Heart right ventricle (tissue), 16 donors: ENCODE data around the gene PRPSAP2. TPM values are rescaled to one million over a fixed set of nuclear protein-coding genes. Genes with fewer than 3 reads are reported as not detected.

Experiments
- ATAC-seq, 8 donors: fragments of 200-7000 bp; cut with Tn5 transposase; one replicate each; pipeline ENCODE4 v1.9.1; 2020; ENCODE audit warnings: mild to moderate bottlenecking in 8 of 8, moderate library complexity in 8 of 8, moderate number of reproducible peaks in 1 of 8
- DNase-seq, 2 donors: peaks; one replicate each; pipeline ENCODE4 v3.0.0-alpha.2; 2020
- H3K27ac ChIP-seq, 10 donors: fragments of 200-600 bp; sonication (generic) in 2 of 10; one replicate each; pipeline versions ENCODE4 v1.5.0 to v1.8.0; 2020 to 2022; ENCODE audit warnings: mild to moderate bottlenecking in 3 of 10
- H3K27me3 ChIP-seq, 7 donors: fragments of 200-600 bp; one replicate each; pipeline ENCODE4 v1.8.0; 2021 to 2022; ENCODE audit warnings: mild to moderate bottlenecking in 2 of 7
- H3K36me3 ChIP-seq, 9 donors: fragments of 200-600 bp; sonication (generic) in 1 of 9; one replicate each; pipeline versions ENCODE4 v1.5.0 to v1.8.0; 2020 to 2022; ENCODE audit warnings: mild to moderate bottlenecking in 2 of 9
- H3K4me1 ChIP-seq, 9 donors: fragments of 200-600 bp; sonication (generic) in 1 of 9; one replicate each; pipeline versions ENCODE4 v1.5.0 to v1.8.0; 2020 to 2022; ENCODE audit warnings: mild to moderate bottlenecking in 4 of 9
- H3K4me3 ChIP-seq, 10 donors: fragments of 200-600 bp; sonication (generic) in 2 of 10; one replicate each; pipeline versions ENCODE4 v1.5.0 to v1.8.0; 2020 to 2022; ENCODE audit warnings: mild to moderate bottlenecking in 7 of 10, moderate library complexity in 2 of 10
- H3K9me3 ChIP-seq, 11 donors: fragments of 200-600 bp in 10 of 11; sonication (generic) in 2 of 11; one replicate each; pipeline versions ENCODE4 v1.5.0 to v1.8.0; 2013 to 2022; ENCODE audit warnings: mild to moderate bottlenecking in 2 of 11, control low read depth in 1 of 11, moderate library complexity in 1 of 11
- CTCF ChIP-seq, 9 donors: fragments of 200-600 bp; sonication (generic) in 2 of 9; IDR thresholded peaks; one replicate each; pipeline versions ENCODE4 v1.5.0 to v1.8.0; 2021 to 2022; ENCODE audit warnings: antibody characterized with exemption in 9 of 9, mild to moderate bottlenecking in 5 of 9, moderate library complexity in 1 of 9
- WGBS, 2 donors: extraction: QIAGEN DNeasy Blood & Tissue Kit; methylation state at CpG; one replicate each; pipeline ENCODE4 v1.1.7; 2013; ENCODE audit warnings: inconsistent platforms in 1 of 2; 5-methylcytosine and 5-hydroxymethylcytosine counted together
- intact Hi-C, 10 donors: fragments of 100-400 bp; cut with DNase I; formaldehyde crosslinking; loops; one replicate each; pipeline versions ENCODE4 v1.11.1 to v1.14.2; 2022
- polyA plus RNA-seq, 2 donors: library from polyadenylated mRNA; stranded (reverse); fragments of 200-250 nt; gene quantifications; one replicate each; pipeline ENCODE4 v1.2.3, GENCODE V29; 2013
- total RNA-seq, 10 donors: library from RNA; stranded (reverse); fragmentation: NEBNext Ultra II Directional in 3 of 10; extraction: Animal tissue kit (Norgen Biotek cat#: 25700) in 3 of 10; gene quantifications; one replicate each; pipeline versions ENCODE4 v1.2.1 to v1.2.4, GENCODE V29; 2021 to 2023
- donor health status: Arrhythmogenic right ventricular cardiomyopathy.
- donor health status: ischemic (EF 13 %, LVEDD 7.1; RV severe dilation, severe dysfunction).
- donor health status: healthy with polysubstance abuse.
- donor health status: DM: no; HTN: yes; CAD: no.
- donor health status: DM: no; HTN: no; CAD: no.
- donor health status: ischemic (EF 25% LVEDD 6.9; RV normal size, moderate dysfunction).
- donor health status: ischemic (EF 25% LVEDD 5.7; RV mildly dilated, moderate dysfunction).
- donor health status: healthy.
- donor health status: DM: yes; HTN: yes; CAD: no.
- donor health status: Ischemic cardiomyopathy.
- donor health status: ischemic (EF 35%, LVEDD 5.7; RV mildly dilated, moderate dysfunction).
- donor health status: nonischemic (EF 11% LVEDD 7.7; RV severe dilation, severe dysfunction).
- donor health status: DM: yes; HTN: yes; CAD: no.
- donor health status: PGD.
- donor health status: ischemic (EF 29% LVEDD 5.4; RV normal size, mild dysfunction).
- donor health status: nonischemic (EF 23%, LVEDD 6.1; RV moderate dilation, normal function).

Gene PRPSAP2
- total and polyA plus RNA-seq, 12 donors, result 12.8 to 23.2 (median 17.4) TPM

- no peak for ATAC-seq
- no peaks in the 10 kb centered on the region for H3K36me3 ChIP-seq
- 86 to 88% methylated on average over 6 of the region's 6 CpGs for WGBS, 2 donors
- DNase-seq, result no peak
- H3K4me1 ChIP-seq, result no peaks in the 10 kb centered on the region
- no peaks in the 10 kb centered on the region for H3K9me3 ChIP-seq
- intact Hi-C loops, result no loop called here
- no peaks in the 10 kb centered on the region for H3K27me3 ChIP-seq
- no peak overlapping the region for H3K27ac ChIP-seq
- no peak for TF ChIP-seq CTCF (IDR thresholded peaks at IDR 0.05)
- no peak overlapping the region for H3K4me3 ChIP-seq
Measured at GRCh38 chr17:18848501-18848900, 9.4 kb upstream of the PRPSAP2 start.

GRCh38 chr17:18850679-18851078 is 7.3 kb upstream of the PRPSAP2 start:
- H3K4me1 ChIP-seq, result peaks cover 0 to 7% (median 6%) of the 10 kb centered on the region in 9 donors
- no peaks in the 10 kb centered on the region for H3K36me3 ChIP-seq
- intact Hi-C loops, result no loop called here
- H3K27ac ChIP-seq, result no peak overlapping the region
- 88 to 95% methylated on average over 1 of the region's 1 CpG for WGBS, 2 donors
- H3K27me3 ChIP-seq, result no peaks in the 10 kb centered on the region
- H3K9me3 ChIP-seq, result no peaks in the 10 kb centered on the region
- ATAC-seq (no peak), DNase-seq (no peak)
- no peak for TF ChIP-seq CTCF (IDR thresholded peaks at IDR 0.05)
- no peak overlapping the region for H3K4me3 ChIP-seq

- Histone ChIP-seq H3K27ac (no peak overlapping the region), H3K9me3 (no peaks in the 10 kb centered on the region), H3K27me3 (no peaks in the 10 kb centered on the region), H3K4me1 (peaks cover 0 to 8% (median 7%) of the 10 kb centered on the region in 9 donors), H3K36me3 (no peaks in the 10 kb centered on the region), H3K4me3 (no peak overlapping the region)
- DNase-seq, result no peak
- no peak for TF ChIP-seq CTCF (IDR thresholded peaks at IDR 0.05)
- intact Hi-C loops, result no loop called here
- WGBS, 2 donors, result 80 to 90% methylated on average over 3 of the region's 3 CpGs
- ATAC-seq, result no peak
Measured at GRCh38 chr17:18851201-18851600, 6.7 kb upstream of the PRPSAP2 start.

- intact Hi-C loops, result no loop called here
- H3K27ac ChIP-seq, result no peak overlapping the region
- no peak overlapping the region for H3K4me3 ChIP-seq
- no peak for TF ChIP-seq CTCF (IDR thresholded peaks at IDR 0.05)
- H3K36me3 ChIP-seq, result no peaks in the 10 kb centered on the region
- peaks cover 0 to 38% (median 30%) of the 10 kb centered on the region in 9 donors for H3K4me1 ChIP-seq
- WGBS, 2 donors, result 87 to 90% methylated on average over 7 of the region's 7 CpGs
- H3K9me3 ChIP-seq, result no peaks in the 10 kb centered on the region
- H3K27me3 ChIP-seq, result no peaks in the 10 kb centered on the region
- DNase-seq, result no peak
- no peak for ATAC-seq
Measured at GRCh38 chr17:18854956-18855355, 3.0 kb upstream of the PRPSAP2 start.
